KG1 (cell line): ENCODE measurements around the gene GALE.

Experiments used
- DNase-seq: peaks from one replicate; lab custom pipeline; 2025; lab: John Stamatoyannopoulos, UW

GALE gene

GRCh38 chr1:23751050-23751814, 49.3 kb downstream of the GALE start:
- no peak for DNase-seq

- no peak for DNase-seq
These were observed 52.5 kb downstream of the GALE start for GRCh38 chr1:23748016-23748415.
